Heart right ventricle (tissue), 16 donors: Measurements from ENCODE around the gene AKAP6. TPM values are rescaled to one million over a fixed set of nuclear protein-coding genes. Genes with fewer than 3 reads are reported as not detected.

Experiments
- ATAC-seq, 8 donors: fragments of 200-7000 bp; cut with Tn5 transposase; one replicate each; pipeline ENCODE4 v1.9.1; 2020; ENCODE audit warnings: mild to moderate bottlenecking in 8 of 8, moderate library complexity in 8 of 8, moderate number of reproducible peaks in 1 of 8
- DNase-seq, 2 donors: peaks; one replicate each; pipeline ENCODE4 v3.0.0-alpha.2; 2020
- H3K27ac ChIP-seq, 10 donors: fragments of 200-600 bp; sonication (generic) in 2 of 10; one replicate each; pipeline versions ENCODE4 v1.5.0 to v1.8.0; 2020 to 2022; ENCODE audit warnings: mild to moderate bottlenecking in 3 of 10
- H3K27me3 ChIP-seq, 7 donors: fragments of 200-600 bp; one replicate each; pipeline ENCODE4 v1.8.0; 2021 to 2022; ENCODE audit warnings: mild to moderate bottlenecking in 2 of 7
- H3K36me3 ChIP-seq, 9 donors: fragments of 200-600 bp; sonication (generic) in 1 of 9; one replicate each; pipeline versions ENCODE4 v1.5.0 to v1.8.0; 2020 to 2022; ENCODE audit warnings: mild to moderate bottlenecking in 2 of 9
- H3K4me1 ChIP-seq, 9 donors: fragments of 200-600 bp; sonication (generic) in 1 of 9; one replicate each; pipeline versions ENCODE4 v1.5.0 to v1.8.0; 2020 to 2022; ENCODE audit warnings: mild to moderate bottlenecking in 4 of 9
- H3K4me3 ChIP-seq, 10 donors: fragments of 200-600 bp; sonication (generic) in 2 of 10; one replicate each; pipeline versions ENCODE4 v1.5.0 to v1.8.0; 2020 to 2022; ENCODE audit warnings: mild to moderate bottlenecking in 7 of 10, moderate library complexity in 2 of 10
- H3K9me3 ChIP-seq, 11 donors: fragments of 200-600 bp in 10 of 11; sonication (generic) in 2 of 11; one replicate each; pipeline versions ENCODE4 v1.5.0 to v1.8.0; 2013 to 2022; ENCODE audit warnings: mild to moderate bottlenecking in 2 of 11, control low read depth in 1 of 11, moderate library complexity in 1 of 11
- CTCF ChIP-seq, 9 donors: fragments of 200-600 bp; sonication (generic) in 2 of 9; IDR thresholded peaks; one replicate each; pipeline versions ENCODE4 v1.5.0 to v1.8.0; 2021 to 2022; ENCODE audit warnings: antibody characterized with exemption in 9 of 9, mild to moderate bottlenecking in 5 of 9, moderate library complexity in 1 of 9
- WGBS, 2 donors: extraction: QIAGEN DNeasy Blood & Tissue Kit; methylation state at CpG; one replicate each; pipeline ENCODE4 v1.1.7; 2013; ENCODE audit warnings: inconsistent platforms in 1 of 2; 5-methylcytosine and 5-hydroxymethylcytosine counted together
- intact Hi-C, 10 donors: fragments of 100-400 bp; cut with DNase I; formaldehyde crosslinking; loops; one replicate each; pipeline versions ENCODE4 v1.11.1 to v1.14.2; 2022
- polyA plus RNA-seq, 2 donors: library from polyadenylated mRNA; stranded (reverse); fragments of 200-250 nt; gene quantifications; one replicate each; pipeline ENCODE4 v1.2.3, GENCODE V29; 2013
- total RNA-seq, 10 donors: library from RNA; stranded (reverse); fragmentation: NEBNext Ultra II Directional in 3 of 10; extraction: Animal tissue kit (Norgen Biotek cat#: 25700) in 3 of 10; gene quantifications; one replicate each; pipeline versions ENCODE4 v1.2.1 to v1.2.4, GENCODE V29; 2021 to 2023
- donor health status: Arrhythmogenic right ventricular cardiomyopathy.
- donor health status: ischemic (EF 13 %, LVEDD 7.1; RV severe dilation, severe dysfunction).
- donor health status: healthy with polysubstance abuse.
- donor health status: DM: no; HTN: yes; CAD: no.
- donor health status: DM: no; HTN: no; CAD: no.
- donor health status: ischemic (EF 25% LVEDD 6.9; RV normal size, moderate dysfunction).
- donor health status: ischemic (EF 25% LVEDD 5.7; RV mildly dilated, moderate dysfunction).
- donor health status: healthy.
- donor health status: DM: yes; HTN: yes; CAD: no.
- donor health status: Ischemic cardiomyopathy.
- donor health status: ischemic (EF 35%, LVEDD 5.7; RV mildly dilated, moderate dysfunction).
- donor health status: nonischemic (EF 11% LVEDD 7.7; RV severe dilation, severe dysfunction).
- donor health status: DM: yes; HTN: yes; CAD: no.
- donor health status: PGD.
- donor health status: ischemic (EF 29% LVEDD 5.4; RV normal size, mild dysfunction).
- donor health status: nonischemic (EF 23%, LVEDD 6.1; RV moderate dilation, normal function).

The AKAP6 gene
- total and polyA plus RNA-seq, 12 donors: 13.5 to 332 (median 229) TPM

- WGBS, 2 donors: 94 to 100% methylated on average over 1 of the region's 1 CpG
- peaks cover 0 to 29% (median 15%) of the 10 kb centered on the region in 11 donors for H3K9me3 ChIP-seq
- DNase-seq (no peak), ATAC-seq (no peak)
- no peak overlapping the region for H3K4me3 ChIP-seq
- TF ChIP-seq CTCF (IDR thresholded peaks at IDR 0.05): no peak
- no peak overlapping the region for H3K27ac ChIP-seq
- intact Hi-C loops: no loop called here
- H3K36me3 ChIP-seq: peaks cover 0 to 8% (median 0%) of the 10 kb centered on the region in 9 donors
- H3K27me3 ChIP-seq: no peaks in the 10 kb centered on the region
- H3K4me1 ChIP-seq: peaks cover 0 to 9% (median 0%) of the 10 kb centered on the region in 9 donors
These were observed 425.1 kb downstream of the AKAP6 start for GRCh38 chr14:32754209-32754608.

- WGBS, 2 donors: 92 to 100% methylated on average over 1 of the region's 1 CpG
- peak in 6 of 8 donors; percentile 8 to 63 (median 26) for ATAC-seq
- intact Hi-C loops: no loop called here
These were observed 427.1 kb downstream of the AKAP6 start for GRCh38 chr14:32756173-32756572.

GRCh38 chr14:32756775-32757174, 427.7 kb downstream of the AKAP6 start:
- Histone ChIP-seq H3K27me3 (no peaks in the 10 kb centered on the region), H3K9me3 (peaks cover 0 to 29% (median 15%) of the 10 kb centered on the region in 11 donors), H3K4me1 (peaks cover 0 to 9% (median 0%) of the 10 kb centered on the region in 9 donors), H3K27ac (no peak overlapping the region), H3K4me3 (no peak overlapping the region), H3K36me3 (no peaks in the 10 kb centered on the region)
- intact Hi-C loops: no loop called here
- TF ChIP-seq CTCF (IDR thresholded peaks at IDR 0.05): no peak
- no peak for DNase-seq
- WGBS, 2 donors: 86 to 91% methylated on average over 3 of the region's 3 CpGs
- peak in 6 of 8 donors; percentile 18 to 70 (median 36) for ATAC-seq

More at GRCh38 chr14:32756173-32756572, 427.1 kb downstream of the AKAP6 start:
- DNase-seq: no peak
- H3K27me3 ChIP-seq: no peaks in the 10 kb centered on the region
- no peak overlapping the region for H3K4me3 ChIP-seq
- H3K27ac ChIP-seq: no peak overlapping the region
- peaks cover 0 to 9% (median 0%) of the 10 kb centered on the region in 9 donors for H3K4me1 ChIP-seq
- H3K9me3 ChIP-seq: peaks cover 0 to 29% (median 15%) of the 10 kb centered on the region in 11 donors
- H3K36me3 ChIP-seq: no peaks in the 10 kb centered on the region
- TF ChIP-seq CTCF (IDR thresholded peaks at IDR 0.05): no peak

GRCh38 chr14:32757568-32757967, 428.5 kb downstream of the AKAP6 start:
- no peaks in the 10 kb centered on the region for H3K36me3 ChIP-seq
- 65 to 68% methylated on average over 4 of the region's 4 CpGs for WGBS, 2 donors

More at GRCh38 chr14:32757568-32757967, 428.5 kb downstream of the AKAP6 start:
- no peak overlapping the region for H3K4me3 ChIP-seq
- H3K27me3 ChIP-seq: no peaks in the 10 kb centered on the region
- H3K27ac ChIP-seq: no peak overlapping the region
- intact Hi-C loops: no loop called here
- peaks cover 0 to 9% (median 0%) of the 10 kb centered on the region in 9 donors for H3K4me1 ChIP-seq
- H3K9me3 ChIP-seq: peaks cover 0 to 29% (median 15%) of the 10 kb centered on the region in 11 donors
- ATAC-seq (peak in 3 of 8 donors; percentile 31 to 58 (median 39)), DNase-seq (no peak)
- no peak for TF ChIP-seq CTCF (IDR thresholded peaks at IDR 0.05)
